ENCODE measurements around the gene CDK14.
A peak's percentile ranks its signal among the peaks of the same experiment; 100 is the strongest.
"Not testable (repeated sequence)": the region's sequence is repeated elsewhere in the genome, so short reads cannot be mapped to it uniquely, and the experiment has no call there.

CDK14 gene

DNA sequence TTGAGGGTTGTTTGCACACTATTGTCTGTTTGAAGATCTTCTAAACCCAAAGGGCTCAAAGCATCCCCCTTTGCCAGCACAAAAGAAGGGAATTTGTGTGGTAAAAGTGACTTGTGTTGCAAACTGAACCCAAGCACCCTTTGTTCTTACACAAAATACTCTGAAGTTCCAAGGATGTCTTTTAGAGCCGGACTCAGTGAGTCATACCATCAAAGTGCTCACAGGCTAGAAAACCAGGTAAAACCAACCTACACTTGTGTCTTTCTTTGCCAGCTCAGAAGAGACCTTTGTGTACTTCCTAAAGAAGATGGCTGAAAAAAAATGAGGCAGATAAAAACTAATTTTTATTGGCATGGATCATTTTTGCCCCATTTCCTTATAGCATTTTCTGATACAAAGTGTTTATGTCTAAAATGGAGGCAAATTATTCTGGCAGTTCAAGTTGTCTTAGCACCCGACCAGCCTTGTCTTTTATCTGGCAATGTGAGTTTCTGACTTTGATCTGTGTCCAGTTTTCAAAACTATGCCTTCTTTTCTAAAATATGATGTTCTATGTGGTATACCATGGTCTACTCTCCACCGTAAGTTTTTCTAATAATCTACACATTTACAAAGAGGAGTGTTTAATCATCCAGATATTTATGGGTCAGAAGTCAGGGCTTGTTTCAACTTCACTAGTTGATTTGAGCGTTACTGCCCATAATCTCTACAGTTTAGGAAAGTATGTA lies 539.7 kb downstream of the CDK14 start:
- no peak for DNase-seq

- DNase-seq, result no peak
Measured at GRCh38 chr7:91137153-91137787, 541.1 kb downstream of the CDK14 start.

GRCh38 chr7:91137788-91138368 lies 541.8 kb downstream of the CDK14 start:
- peak; percentile 48 for DNase-seq

DNA sequence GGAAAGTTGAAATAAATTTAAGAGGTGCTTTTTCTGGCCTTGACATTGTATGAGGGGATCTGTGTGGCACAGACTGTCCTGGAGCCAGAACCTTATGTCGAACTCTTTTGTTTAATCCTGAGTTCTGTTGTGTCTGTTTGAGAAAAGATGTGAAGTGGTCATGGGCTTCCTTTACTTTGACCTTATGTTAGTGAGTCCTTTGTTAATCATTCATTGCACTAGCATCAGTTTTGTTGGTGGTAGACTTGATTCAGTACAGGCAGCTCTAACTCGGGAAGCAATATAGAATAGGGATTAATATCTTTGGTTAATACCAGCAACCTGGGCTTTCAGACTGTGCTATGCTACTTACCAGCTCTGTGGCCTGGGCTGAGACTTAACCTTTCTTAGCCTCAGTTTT lies 544.2 kb downstream of the CDK14 start:
- DNase-seq, result no peak

DNA sequence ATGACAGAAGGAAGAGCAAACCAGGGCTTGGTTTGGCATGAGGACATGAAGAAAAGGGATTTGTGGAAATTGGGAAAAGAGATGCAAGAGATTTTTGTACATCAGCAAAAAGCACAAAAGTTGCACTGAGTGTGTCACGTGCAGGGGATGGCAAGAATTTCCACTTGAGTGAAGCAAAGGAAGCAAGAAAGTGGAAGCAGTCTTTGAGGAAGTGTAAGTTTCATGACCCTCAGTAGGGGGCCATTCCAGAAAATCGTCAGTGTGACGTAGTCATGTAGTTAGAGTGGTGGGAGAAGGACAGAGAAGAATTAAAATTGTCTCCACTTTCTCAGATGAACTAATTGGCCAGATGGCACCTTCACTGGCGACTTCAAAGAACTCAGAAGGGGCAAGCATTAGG lies 544.9 kb downstream of the CDK14 start:
- DNase-seq, result no peak

DNA sequence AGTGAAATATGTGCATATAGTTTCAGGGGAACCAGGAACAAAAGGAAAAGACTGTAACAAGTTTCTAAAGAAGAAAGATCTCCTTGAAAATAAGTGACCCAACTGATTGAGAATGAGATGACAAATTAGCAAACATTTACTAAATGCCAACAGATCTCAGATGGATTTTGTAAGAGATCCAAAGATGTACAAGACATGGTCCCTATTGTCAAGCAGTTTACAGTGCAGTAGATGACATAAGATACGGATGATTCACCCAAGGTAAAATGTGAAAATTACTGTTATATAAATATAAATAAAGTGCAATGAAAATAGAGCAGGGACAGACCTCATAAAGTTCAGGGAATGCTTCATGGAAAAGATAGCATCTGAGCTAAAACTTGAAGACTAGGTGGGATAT lies 546.6 kb downstream of the CDK14 start:
- DNase-seq, result no peak

- no peak for DNase-seq
Measured at GRCh38 chr7:91149341-91150246, 553.5 kb downstream of the CDK14 start.

DNA sequence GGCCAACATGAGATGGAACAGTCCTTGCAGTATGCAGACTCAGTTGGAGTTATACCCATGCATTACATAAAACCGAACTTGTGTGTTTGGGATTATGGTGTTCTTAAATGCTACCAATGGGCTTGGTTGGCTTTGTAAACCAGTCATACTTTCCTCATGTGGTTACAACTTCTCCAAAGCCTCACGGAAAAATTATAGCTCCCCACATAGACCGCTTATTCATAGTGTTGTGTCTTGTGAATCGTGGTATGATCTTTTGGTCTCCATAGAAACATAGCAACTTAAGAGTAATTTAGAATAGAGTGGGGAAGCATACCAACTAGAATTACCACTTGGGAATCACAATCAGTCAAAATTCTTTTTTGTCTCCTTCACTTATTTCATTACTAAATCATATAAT lies 555.8 kb downstream of the CDK14 start:
- no peak for DNase-seq

DNA sequence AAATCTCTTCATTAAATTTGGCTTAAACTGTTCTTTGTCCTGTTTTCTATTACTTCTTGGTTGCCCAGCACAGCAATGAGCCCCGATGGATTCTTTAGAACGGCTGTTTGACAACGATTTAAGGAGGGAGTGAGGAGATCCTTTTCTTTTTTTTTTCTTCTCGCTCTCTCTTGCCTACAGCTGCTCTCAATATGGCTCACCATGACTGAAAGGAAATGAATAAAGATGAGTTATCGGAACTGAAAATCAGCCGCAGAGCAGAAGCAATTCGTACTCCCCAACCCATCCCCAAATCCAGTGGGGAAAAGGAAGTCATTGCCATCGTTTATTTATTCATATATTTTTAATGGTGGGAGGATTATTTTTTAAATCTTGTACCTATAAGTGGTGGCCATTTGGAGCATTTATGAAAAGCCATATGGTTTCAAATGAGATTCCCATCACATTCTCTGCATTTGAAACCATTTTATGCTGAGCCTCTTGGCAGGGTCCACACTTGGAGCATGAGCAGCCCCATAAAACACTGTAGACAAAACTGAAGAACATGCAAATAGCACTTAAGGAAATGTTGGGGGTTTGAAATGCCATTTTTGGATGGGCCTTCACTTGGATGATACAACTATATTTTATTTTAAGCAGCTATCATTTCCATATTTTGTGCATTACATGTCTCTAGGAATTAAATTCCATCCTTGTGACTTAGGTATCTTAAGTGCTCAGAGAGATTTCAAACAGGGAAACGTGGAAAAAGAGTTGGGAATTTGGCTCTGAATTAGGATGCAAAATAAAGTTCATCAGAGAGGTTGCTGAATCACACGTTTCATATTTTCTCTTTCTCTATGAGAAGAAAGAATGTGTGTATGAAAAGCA lies 560.4 kb downstream of the CDK14 start:
- no peak for DNase-seq

DNA sequence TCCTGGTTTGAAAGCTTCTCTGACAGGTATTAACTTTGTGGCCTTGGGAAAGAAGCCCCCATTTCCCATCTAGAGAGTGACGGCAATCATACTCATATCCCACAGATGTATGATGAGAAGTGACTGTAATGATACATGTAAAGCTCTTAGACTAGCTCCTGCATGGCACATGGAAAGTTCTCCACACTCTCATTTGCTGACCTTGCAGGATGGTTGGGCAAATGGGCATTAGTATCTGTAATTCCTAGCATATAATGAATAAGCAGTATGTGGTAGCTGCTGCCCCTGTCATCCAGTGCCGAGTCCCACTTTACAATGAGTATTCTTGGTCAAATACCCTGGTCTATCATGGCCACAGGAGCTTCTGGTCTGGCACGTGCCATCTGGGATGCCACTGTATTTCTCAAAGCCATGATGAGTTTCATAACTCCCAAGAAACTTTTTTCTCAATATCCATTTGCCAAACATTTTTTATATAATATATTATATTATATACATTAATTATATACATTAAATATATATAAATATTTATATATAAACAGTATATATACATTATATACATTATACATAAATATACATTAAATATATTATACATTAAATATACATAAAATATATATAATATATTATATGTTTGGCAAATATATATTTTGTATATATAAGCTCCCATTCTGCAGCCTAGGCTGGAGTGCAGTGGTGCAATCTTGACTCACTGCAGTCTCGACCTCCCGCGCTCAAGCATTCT lies 561.6 kb downstream of the CDK14 start:
- DNase-seq, result no peak

- DNase-seq, result no peak
Measured at GRCh38 chr7:91162436-91162835, 566.3 kb downstream of the CDK14 start.

DNA sequence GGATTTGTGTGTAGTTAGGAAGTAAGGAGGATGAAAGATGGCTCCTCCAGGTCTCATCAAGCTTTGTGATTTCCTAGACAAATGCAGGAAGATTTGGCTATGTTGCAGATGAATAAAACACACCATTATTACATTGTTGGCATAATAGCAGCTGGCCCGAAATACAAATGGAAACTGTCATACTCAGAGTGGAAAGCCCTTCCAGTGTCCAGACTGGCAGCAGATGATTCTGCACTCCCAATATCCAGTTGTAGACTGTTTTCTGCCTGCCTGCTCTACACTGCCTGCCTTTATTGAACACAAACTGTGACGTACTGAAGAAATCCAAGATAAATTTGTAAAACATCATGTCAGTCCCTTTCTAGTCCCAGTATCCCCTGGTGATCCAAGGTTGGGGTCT lies 568.4 kb downstream of the CDK14 start:
- no peak for DNase-seq

DNA sequence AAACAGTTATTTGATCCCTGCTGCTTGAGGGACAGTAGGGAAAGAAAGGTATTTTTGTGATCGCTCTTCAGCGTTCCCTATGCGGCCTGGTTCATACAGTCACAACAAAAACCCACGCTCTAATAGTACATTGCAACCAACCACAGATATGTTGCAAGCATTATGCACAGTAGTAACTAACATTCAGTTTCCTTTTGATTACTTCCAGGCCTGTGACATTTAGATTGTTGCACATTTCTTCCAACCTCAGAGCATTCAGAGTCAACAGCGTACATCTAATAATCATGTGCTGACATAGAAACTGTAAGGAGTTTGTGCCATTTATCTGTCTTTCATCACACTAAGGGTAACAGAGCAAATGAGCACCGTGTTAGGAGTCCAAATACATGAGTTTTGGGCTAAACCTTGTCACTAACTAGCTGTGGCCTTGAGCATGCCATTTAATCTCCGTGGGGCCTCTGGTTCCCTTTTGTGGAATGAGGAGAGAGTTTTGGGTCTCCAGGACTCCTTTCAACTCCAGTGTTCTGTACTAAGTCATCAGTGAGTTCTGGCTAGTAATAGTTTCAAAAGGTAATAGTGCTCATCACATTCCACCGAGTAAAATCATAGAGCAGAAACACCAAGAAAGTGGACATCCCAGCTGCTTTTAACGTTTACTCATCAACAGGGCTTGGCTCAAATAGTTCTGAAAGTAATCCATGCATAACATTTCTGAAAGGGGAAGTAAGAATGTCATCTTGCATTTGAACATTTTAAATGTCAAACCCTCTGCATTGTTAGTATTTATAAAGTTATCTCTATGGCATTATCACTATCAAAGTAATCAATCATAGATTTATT lies 569.1 kb downstream of the CDK14 start:
- DNase-seq, result no peak

GRCh38 chr7:91165846-91166230 lies 569.7 kb downstream of the CDK14 start:
- DNase-seq, result no peak

GRCh38 chr7:91168871-91169829 lies 573.0 kb downstream of the CDK14 start:
- DNase-seq, result peak; percentile 78

DNA sequence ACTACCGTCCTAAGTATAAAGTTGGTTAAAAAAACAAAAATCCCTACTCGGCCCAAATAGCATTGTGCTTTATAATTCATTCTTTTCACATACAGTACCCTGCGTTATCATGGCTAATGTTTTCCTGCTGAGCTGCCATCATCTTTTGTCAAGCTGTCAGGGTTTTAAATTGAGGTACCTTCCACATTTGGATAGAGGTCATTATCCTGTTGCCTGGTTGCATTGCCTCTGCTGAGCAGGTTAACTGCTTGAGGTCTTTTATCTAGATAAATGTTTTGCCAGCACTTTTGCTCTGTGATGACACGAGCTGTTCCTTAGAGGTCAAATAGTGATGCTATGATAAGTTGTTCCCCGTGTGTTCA lies 573.7 kb downstream of the CDK14 start:
- DNase-seq, result peak; percentile 26

DNA sequence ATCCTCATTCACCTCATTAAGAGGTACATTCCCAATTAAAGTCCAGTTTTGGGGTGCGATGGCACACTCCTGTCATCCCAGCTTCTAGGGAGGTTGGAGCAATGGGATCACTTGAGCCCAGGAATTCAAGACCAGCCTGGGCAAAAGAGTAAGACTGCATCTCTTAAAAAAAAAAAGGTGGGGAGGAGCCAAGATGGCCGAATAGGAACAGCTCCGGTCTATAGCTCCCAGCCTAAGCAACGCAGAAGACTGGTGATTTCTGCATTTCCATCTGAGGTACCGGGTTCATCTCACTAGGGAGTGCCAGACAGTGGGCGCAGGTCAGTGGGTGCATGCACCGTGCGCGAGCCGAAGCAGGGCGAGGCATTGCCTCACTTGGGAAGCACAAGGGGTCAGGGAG lies 577.1 kb downstream of the CDK14 start:
- not testable (repeated sequence) for DNase-seq

- no peak for DNase-seq
Measured at GRCh38 chr7:91180746-91181145, 584.6 kb downstream of the CDK14 start.

DNA sequence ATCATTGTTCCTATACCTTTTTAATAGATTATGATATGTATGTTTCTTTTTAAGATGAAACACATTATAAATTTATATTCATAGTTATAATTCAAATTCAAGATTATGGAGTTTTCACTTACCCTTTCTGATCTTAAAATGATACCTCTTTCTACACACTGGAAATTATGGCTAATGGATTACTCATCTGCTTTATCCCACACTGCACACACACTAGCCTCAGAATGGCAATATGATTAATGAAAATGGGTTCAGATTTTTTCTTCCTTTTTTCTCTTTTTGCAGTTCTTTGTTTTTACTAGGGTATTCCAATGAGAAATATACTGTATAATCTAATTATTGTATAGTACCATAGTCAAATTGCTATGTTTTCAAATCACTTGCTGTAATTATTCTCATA lies 585.8 kb downstream of the CDK14 start:
- DNase-seq, result no peak

Data from eye (tissue), 1 donor.